Activated CD8-positive, alpha-beta memory T cell treated with anti-CD3 and anti-CD28 coated beads for 48 hours (primary cell): ENCODE data around the gene SCNN1G.

Experiments
- DNase-seq, 3 experiments: peaks; one replicate each; pipeline ENCODE4 v3.0.0-alpha.2; 2020; ENCODE audit warnings: low read depth in 2 of 3, low spot score in 2 of 3

SCNN1G gene

DNA sequence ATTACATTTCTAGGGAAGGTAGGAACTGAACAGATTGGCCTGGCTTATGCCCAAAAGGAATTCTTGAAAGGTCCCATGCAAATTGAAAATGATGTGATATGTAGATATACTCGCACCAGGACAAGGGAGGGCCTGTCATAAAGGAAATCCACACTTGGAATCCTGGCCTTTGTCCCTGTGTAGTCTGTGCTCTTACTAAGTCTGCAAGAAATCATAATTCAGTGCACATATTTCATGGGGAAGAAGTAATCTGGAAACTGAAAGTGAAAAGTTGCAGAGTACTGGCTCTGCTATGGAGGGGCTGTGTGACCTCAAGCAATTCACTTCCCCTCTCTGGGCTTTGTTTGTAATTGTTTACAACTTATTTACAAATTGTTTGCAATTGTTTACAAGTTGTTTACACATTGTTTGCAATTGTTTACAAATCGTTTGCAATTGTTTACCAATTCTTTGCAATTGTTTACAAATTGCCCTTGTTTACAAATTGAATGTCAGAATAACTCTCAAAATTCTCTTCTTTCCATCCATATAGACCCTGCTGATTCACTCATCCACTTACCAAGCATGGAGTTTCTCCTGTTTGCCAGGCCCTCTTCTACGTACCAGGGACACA lies 12.9 kb downstream of the SCNN1G start:
- DNase-seq = no peak

- DNase-seq = no peak
Measured at GRCh38 chr16:23196539-23196938, 14.0 kb downstream of the SCNN1G start.

DNA sequence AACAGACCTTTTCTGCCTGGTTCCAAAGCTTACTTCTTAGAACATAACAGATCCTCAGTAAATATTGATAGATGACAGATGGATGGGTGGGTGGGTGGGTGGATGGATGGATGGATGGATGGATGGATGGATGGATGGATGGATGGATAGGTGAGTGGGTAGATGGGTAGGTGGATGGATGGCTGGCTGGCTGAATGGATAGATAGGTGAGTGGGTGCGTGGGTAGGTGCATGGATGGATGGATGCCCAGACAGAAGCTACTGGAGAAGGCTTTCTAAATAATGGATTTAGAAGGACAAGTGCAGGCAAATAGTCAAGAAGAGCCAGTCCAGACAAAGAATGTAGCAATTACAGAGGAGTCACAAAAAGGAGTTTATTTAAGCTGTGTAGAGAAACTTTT lies 19.6 kb downstream of the SCNN1G start:
- DNase-seq = no peak

DNA sequence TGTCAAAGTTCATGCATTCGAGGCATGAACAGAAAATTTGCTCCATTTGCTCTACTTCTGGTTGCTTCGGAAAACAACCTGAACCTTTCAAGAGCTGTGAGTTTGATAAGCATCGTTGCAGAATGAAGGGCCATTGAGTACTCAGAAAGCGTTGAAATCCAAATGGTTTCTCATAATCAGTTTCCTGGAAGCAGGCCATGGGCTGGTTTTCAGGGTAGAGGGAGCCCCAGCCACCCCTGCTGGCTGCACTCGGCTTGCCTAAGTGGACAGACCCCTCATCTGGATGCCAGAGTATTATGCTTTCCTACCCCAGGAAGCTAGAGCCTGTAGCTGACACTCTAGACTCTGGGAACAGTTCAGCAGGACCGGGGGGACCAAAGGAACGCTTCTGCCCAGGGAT lies 24.4 kb downstream of the SCNN1G start:
- DNase-seq = no peak

DNA sequence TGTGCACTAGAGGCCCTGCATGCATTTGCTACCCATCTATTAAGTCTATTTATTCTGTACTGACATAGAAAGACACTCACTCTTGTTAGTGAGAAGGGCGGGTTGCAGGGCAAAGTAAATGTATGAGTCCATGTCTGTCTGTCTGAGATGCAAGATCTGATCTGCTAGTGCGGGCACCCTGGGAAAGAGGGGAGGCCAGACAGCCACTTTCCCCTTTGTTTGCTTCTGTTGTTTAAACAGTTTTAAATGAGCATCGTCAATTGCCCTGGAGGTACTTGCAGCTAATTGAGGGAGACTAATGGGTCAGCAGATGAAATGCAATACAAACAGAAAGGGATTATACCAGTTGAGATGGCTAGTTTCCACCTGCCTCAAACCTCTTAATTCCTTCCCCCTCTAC lies 24.9 kb downstream of the SCNN1G start:
- DNase-seq = no peak

DNA sequence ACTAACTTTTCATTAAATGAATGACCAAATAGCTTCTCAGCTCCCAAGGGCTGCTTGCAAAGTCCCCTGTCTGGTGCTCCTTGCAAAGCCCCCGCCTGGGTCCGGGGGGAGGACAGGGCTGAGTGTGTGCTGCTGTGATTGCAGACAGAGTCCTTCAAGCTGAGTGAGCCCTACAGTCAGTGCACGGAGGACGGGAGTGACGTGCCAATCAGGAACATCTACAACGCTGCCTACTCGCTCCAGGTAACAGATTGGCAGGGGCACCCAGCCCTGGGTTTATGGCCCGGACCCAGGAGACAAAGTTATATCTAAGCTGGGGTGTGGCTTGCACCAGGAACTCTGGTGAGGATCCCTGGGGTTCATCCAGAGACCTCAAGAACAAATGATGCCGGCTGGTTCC lies 27.1 kb downstream of the SCNN1G start:
- DNase-seq = no peak

GRCh38 chr16:23213831-23214230 lies 31.3 kb downstream of the SCNN1G start:
- no peak for DNase-seq

- no peak for DNase-seq
Measured at GRCh38 chr16:23214796-23215195, 32.3 kb downstream of the SCNN1G start.

GRCh38 chr16:23215435-23215834 lies 32.9 kb downstream of the SCNN1G start:
- no peak for DNase-seq

DNA sequence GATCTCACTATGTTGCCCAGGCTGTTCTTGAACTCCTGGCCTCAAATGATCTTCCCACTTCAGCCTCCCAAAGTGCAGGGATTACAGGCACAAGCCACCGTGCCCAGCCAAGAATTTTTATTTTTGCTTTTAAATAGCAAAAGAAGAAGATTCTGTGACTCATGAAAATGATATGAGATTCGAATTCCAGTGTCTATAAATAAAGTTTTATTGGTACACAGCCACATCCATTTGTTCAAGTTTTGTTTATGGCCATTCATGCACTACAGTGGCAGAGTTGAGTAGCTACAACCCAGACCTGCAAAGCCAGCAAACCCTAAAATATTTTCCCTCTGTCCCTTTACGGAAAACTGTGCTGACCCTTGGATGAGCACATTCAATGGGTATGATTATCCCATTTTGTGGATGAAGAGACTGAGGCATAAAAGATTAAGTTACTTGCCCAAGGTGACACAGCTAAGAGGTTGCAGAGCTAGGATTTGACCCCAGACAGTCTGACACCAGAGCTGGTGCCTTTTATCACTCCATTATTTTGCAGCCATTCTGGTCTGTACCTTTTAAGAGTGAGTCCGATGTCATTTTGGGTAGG lies 34.2 kb downstream of the SCNN1G start:
- DNase-seq = no peak

DNA sequence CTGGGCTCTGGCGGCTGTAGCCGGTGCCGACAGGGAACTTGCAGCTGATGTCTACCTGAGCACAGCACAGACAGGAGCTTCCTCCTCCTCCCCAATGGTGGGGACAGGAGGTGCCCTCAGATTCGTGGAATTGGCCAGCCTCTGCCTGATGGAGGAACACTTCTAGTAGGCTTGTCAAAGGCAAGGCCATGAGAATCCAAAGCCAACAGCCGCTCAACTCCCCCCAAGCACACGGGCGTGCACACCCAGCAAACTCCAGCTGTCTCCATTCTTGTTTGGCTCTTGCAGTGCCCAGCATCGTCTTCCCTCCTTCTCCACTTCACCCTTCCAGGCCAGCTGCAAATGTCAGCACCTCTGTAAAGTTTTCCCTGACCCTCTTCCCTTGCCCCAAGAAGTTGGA lies 35.1 kb downstream of the SCNN1G start:
- DNase-seq = no peak

- DNase-seq = no peak
Measured at GRCh38 chr16:23222929-23223328, 40.4 kb downstream of the SCNN1G start.

DNA sequence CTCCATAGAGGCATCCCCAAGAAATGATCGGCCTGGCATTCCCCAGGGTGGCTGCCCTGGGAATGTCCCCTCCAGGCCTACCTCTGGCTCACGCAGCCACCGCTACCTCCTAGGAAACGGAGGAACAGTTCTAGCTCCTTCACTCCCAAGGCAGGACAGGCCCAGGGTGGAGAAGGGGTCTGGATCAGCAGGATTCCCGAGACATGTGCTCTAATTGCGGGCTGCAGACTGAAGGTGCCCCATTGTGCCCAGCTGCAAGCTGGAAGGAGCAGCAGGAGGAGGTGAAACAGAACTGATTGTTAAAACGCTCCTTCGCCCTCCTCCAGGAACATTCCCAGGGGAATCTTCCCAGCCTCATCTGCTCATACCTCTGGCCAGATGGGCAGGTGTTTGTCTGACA lies 40.8 kb downstream of the SCNN1G start:
- DNase-seq = no peak

DNA sequence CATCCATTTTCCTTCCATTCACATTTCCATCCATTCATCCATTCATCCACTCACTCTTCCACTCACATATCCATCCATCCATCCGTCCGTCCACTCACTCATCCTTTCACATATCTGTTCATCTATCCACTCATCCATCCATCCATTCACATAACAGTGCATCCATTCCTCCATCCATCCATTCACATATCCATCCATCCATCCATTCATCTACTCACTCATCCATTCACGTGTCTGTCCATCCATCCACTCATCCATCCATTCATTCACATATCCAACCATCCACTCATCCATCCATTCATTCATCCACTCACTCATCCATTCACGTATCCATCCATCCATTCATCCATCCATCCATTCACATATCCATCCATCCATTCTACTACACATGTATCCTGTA lies 42.6 kb downstream of the SCNN1G start:
- DNase-seq = no peak

GRCh38 chr16:23225634-23226033 lies 43.1 kb downstream of the SCNN1G start:
- no peak for DNase-seq

DNA sequence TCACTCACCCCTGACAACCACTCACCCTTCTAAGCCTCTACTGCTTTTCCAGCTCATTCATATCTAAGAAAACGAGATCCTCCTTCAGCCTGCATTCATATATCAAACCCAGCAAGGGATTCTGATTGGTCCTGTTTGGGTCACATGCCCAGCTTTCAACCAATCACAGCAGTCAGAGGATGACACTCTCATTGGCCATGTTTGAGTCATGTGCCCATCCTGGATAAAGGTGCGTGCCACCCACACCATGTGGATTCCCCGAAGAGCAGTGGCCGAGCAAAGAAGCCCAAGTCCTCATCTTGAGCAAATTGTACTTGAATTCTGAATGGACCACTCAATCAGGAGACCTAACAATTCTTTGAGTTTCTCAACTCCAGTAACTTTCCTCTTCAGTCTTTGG lies 45.0 kb downstream of the SCNN1G start:
- no peak for DNase-seq

DNA sequence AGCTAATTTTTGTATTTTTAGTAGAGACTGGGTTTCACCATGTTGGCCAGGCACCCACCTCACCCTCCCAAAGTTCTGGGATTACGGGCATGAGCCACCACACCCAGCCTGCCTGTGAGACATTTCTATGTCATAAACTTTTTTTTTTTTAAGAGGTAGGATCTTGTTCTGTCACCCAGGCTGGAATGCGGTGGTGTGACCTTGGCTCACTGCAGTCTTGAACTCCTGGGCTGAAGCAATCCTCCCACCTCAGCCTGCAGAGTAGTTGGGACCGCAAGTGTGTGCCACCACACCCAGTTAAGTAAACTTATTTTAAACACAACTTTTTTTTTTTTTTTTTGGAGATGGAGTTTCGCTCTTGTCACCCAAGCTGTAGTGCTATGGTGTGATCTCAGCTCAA lies 47.2 kb downstream of the SCNN1G start:
- no peak for DNase-seq

DNA sequence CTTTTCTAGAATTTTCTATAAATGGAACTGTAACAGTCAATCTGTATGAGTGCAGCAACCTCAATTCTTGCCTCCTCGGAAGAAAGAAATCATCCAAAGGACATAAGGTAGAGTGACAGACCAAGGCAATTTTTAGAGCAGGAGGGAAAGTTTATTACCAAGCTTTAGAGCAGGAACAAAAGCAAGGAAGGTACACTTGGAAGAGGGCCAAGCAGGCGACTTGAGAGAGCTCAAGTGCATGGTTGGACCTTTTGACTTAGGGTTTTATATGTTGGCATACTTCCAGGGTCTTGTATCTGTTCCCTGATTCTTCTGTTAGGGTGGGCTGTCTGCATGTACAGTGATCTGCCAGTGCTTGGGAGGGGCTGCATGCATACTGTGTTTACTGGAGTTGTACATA lies 50.3 kb downstream of the SCNN1G start:
- no peak for DNase-seq

DNA sequence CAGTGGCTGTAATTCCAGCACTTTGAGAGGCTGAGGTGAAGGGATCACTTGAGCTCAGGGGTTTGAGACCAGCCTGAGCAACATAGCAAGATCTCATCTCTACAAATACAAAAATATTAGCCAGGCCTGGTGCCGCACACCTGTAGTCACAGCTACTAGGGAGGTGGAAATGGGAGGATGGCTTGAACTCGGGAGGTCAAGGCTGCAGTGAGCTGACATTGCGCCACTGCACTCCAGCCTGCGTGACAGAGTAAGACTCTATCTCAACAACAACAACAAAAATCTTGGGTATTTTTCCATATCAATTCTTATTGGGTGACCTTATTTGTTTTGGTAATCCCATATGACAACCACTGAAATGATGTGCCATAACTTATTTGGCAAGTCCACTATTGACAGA lies 52.6 kb downstream of the SCNN1G start:
- no peak for DNase-seq

DNA sequence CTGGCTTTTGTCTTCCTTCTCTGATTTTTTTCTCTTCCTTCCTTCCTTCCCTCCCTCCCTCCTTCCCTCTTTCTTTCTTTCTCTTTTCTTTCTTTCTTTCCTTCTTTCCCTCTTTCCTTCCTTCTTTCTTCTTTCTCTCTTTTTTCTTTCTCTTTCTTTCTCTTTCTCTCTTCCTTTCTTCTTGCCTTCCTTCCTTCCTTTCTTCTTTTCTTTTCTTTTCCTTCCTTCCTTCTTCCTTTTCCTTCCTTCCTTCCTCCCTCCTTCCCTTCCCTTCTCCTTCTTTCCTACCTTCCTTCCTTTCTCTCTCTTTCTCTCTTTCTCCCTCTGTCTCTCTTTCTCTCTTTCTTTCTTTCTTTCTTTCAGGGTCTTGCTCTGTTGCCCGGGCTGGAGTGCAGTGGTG lies 54.4 kb downstream of the SCNN1G start:
- no peak for DNase-seq

- no peak for DNase-seq
Measured at GRCh38 chr16:23240994-23241393, 58.4 kb downstream of the SCNN1G start.

GRCh38 chr16:23244122-23244521 lies 61.6 kb downstream of the SCNN1G start:
- DNase-seq = no peak

DNA sequence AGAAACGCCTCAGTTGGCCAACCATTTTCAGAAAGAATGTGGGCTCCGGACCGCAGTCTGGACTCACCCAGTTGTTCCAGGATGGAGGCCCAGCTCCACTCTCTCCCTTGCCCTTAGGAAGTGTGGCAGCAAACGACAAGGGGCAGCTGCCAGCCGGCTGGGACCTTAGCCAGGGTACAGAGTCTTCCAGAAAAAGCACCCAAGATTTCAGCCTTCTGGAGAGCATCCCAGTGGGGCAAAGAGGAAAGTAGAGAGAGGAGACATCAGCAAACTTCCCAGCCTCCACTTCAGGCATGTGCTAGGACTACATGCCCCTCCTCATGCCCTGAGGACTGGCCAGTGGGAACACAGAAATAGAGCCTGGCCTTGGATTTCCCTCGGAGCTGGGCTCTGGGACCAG lies 62.7 kb downstream of the SCNN1G start:
- no peak for DNase-seq
